Measurements from ENCODE around the gene NPPB.

NPPB gene

DNA sequence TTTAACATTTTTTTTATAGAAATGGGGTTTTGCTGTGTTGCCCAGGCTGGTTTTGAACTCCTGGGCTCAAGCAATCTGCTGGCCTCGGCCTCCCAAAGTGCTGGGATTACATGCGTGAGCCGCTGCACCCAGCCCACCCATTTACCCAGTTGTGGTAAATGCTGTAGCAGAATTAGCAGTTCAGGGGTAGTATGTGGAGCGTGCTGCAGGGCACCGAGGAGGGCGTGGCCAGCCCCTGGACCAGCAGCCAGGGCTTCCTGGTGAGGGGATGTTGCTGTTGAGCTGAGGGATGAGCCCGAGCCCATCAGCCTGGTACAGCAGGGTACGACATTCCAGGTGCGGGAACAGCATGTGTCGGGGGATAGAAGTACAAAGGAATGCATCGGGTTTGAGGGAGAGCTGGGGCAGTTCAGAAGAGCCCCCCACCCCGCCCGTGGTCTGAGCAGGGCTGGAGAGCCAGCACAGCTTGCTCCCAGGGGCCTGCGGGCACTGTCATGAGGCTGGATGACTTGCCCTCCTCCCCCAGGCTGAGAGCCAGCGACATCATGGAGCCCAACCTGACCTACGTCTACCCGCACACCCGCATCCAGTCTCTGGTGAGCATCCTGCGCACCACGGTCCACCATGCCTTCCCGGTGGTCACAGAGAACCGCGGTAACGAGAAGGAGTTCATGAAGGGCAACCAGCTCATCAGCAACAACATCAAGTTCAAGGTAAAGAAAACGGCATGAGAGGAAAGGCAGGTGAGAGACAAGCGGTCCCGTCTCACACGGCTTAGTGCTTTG lies 23.1 kb downstream of the NPPB start:
- Histone ChIP-seq H3K27ac (replicated peaks; ENCODE audit: low read length) (no peak overlapping the region), H2BK15ac (ENCODE audit: low read length) (no peak overlapping the region), H3K9me3 (replicated peaks in 1 of 2; ENCODE audit: control insufficient read depth in 2 of 2, insufficient read depth in 1 of 2, low read depth in 1 of 2, low read length in 2 of 2) (peaks cover 0 to 2% of the 10 kb centered on the region in 2 donors), H3K36me3 (replicated peaks in 1 of 2; ENCODE audit: control insufficient read depth in 2 of 2, insufficient read depth in 2 of 2, low read length in 2 of 2) (peaks cover 76 to 96% of the 10 kb centered on the region in 2 donors), H3K4ac (ENCODE audit: low read length) (no peak overlapping the region), H3K4me2 (ENCODE audit: insufficient read depth, low read length, poor library complexity, severe bottlenecking) (no peak overlapping the region), H3K4me3 (ENCODE audit: low read length in 2 of 2) (no peak overlapping the region), H3K4me1 (ENCODE audit: control insufficient read depth in 2 of 2, insufficient read depth in 1 of 2, low read depth in 1 of 2, low read length in 2 of 2) (no peaks in the 10 kb centered on the region), H2AK5ac (ENCODE audit: low read depth, low read length) (no peak overlapping the region), H3K18ac (ENCODE audit: low read length) (no peak overlapping the region), H3K9ac (ENCODE audit: low read depth, low read length, poor library complexity) (peak overlapping the region; percentile 16), H4K8ac (ENCODE audit: low read depth, low read length) (no peak overlapping the region), H3K79me1 (ENCODE audit: low read depth, low read length) (peaks cover 4% of the 10 kb centered on the region), H2BK5ac (ENCODE audit: low read length) (no peak overlapping the region), H2BK12ac (ENCODE audit: low read length) (no peak overlapping the region), H3K27me3 (ENCODE audit: control insufficient read depth in 3 of 3, insufficient read depth in 3 of 3, low read depth in 1 of 3, low read length in 3 of 3) (peaks cover 0 to 1% (median 0%) of the 10 kb centered on the region in 3 experiments), H3K23ac (ENCODE audit: low read depth, low read length, poor library complexity) (peak overlapping the region; percentile 25), H3K14ac (ENCODE audit: low read length) (no peak overlapping the region), H2AFZ (ENCODE audit: low read length) (no peak overlapping the region), H4K91ac (ENCODE audit: low read depth, low read length, poor library complexity) (no peak overlapping the region), H2BK120ac (ENCODE audit: low read depth, low read length) (no peak overlapping the region)
- DNase-seq (ENCODE audit: low spot score) = no peak
- WGBS, 2 donors (ENCODE audit: extremely low coverage in 2 of 2, insufficient read length in 2 of 2, insufficient replicate concordance in 1 of 2) = no CpG with 5 or more reads among the region's 28 CpGs

DNA sequence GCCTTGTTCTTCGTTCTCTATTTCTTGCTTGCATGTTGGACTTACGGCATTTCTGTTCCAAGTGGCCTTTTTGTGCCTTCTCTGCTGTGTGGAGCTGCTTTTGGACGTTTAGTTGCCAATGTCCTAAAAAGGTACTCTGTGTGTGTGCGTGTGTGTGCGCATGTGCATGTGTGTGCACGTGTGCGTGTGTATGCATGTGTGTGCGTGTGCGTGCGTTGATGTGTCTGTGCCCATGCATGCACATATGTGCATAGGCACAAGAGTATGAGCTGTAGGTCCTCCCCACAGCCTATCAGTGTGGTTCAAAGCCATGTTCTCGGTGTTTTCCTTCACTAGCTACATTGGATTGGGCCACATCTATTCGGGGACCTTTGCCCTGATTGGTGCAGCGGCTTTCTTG lies 24.8 kb downstream of the NPPB start:
- Histone ChIP-seq H3K9me3 (replicated peaks in 1 of 2; ENCODE audit: control insufficient read depth in 2 of 2, insufficient read depth in 1 of 2, low read depth in 1 of 2, low read length in 2 of 2) (peaks cover 0 to 4% of the 10 kb centered on the region in 2 donors), H3K9ac (ENCODE audit: low read depth, low read length, poor library complexity) (no peak overlapping the region), H3K14ac (ENCODE audit: low read length) (no peak overlapping the region), H3K27me3 (ENCODE audit: control insufficient read depth in 3 of 3, insufficient read depth in 3 of 3, low read depth in 1 of 3, low read length in 3 of 3) (peaks cover 0 to 1% (median 0%) of the 10 kb centered on the region in 3 experiments), H3K4ac (ENCODE audit: low read length) (no peak overlapping the region), H3K18ac (ENCODE audit: low read length) (no peak overlapping the region), H4K91ac (ENCODE audit: low read depth, low read length, poor library complexity) (no peak overlapping the region), H2BK5ac (ENCODE audit: low read length) (no peak overlapping the region), H2AK5ac (ENCODE audit: low read depth, low read length) (no peak overlapping the region), H3K4me1 (ENCODE audit: control insufficient read depth in 2 of 2, insufficient read depth in 1 of 2, low read depth in 1 of 2, low read length in 2 of 2) (no peaks in the 10 kb centered on the region), H3K4me2 (ENCODE audit: insufficient read depth, low read length, poor library complexity, severe bottlenecking) (no peak overlapping the region), H3K23ac (ENCODE audit: low read depth, low read length, poor library complexity) (no peak overlapping the region), H2BK12ac (ENCODE audit: low read length) (no peak overlapping the region), H2AFZ (ENCODE audit: low read length) (no peak overlapping the region), H2BK120ac (ENCODE audit: low read depth, low read length) (no peak overlapping the region), H2BK15ac (ENCODE audit: low read length) (no peak overlapping the region), H3K27ac (replicated peaks; ENCODE audit: low read length) (no peak overlapping the region), H3K36me3 (replicated peaks in 1 of 2; ENCODE audit: control insufficient read depth in 2 of 2, insufficient read depth in 2 of 2, low read length in 2 of 2) (peaks cover 69 to 95% of the 10 kb centered on the region in 2 donors), H3K79me1 (ENCODE audit: low read depth, low read length) (peaks cover 4% of the 10 kb centered on the region), H3K4me3 (ENCODE audit: low read length in 2 of 2) (peak overlapping the region in 1 of 2 donors; percentile 71), H4K8ac (ENCODE audit: low read depth, low read length) (peak overlapping the region; percentile 65)
- DNase-seq (ENCODE audit: low spot score) = no peak
- no CpG with 5 or more reads among the region's 13 CpGs for WGBS, 2 donors (ENCODE audit: extremely low coverage in 2 of 2, insufficient read length in 2 of 2, insufficient replicate concordance in 1 of 2)

DNA sequence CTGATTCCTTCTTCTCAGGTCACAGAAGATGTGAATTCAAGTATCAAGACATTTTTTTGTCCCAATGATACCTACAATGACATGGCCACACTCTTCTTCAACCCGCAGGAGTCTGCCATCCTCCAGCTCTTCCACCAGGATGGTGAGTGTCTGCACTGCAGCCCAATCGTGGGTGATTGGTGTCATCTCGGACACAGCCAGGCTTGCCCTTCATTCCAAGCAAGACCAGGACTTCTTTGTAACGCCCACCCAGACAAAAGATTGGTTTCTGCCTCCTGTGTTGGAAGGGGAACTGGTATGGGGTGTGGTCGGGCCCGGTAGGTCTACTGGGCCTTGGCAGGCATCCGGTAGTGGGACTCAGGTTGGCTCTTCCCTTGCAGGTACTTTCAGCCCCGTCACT lies 25.2 kb downstream of the NPPB start:
- H3K23ac ChIP-seq (ENCODE audit: low read depth, low read length, poor library complexity) = no peak overlapping the region
- peaks cover 0 to 4% of the 10 kb centered on the region in 2 donors for H3K9me3 ChIP-seq (replicated peaks in 1 of 2; ENCODE audit: control insufficient read depth in 2 of 2, insufficient read depth in 1 of 2, low read depth in 1 of 2, low read length in 2 of 2)
- no peak overlapping the region for H4K8ac ChIP-seq (ENCODE audit: low read depth, low read length)
- no peak overlapping the region for H3K14ac ChIP-seq (ENCODE audit: low read length)
- no peak overlapping the region for H2BK5ac ChIP-seq (ENCODE audit: low read length)
- H4K91ac ChIP-seq (ENCODE audit: low read depth, low read length, poor library complexity) = no peak overlapping the region
- H3K36me3 ChIP-seq (replicated peaks in 1 of 2; ENCODE audit: control insufficient read depth in 2 of 2, insufficient read depth in 2 of 2, low read length in 2 of 2) = peaks cover 72 to 96% of the 10 kb centered on the region in 2 donors
- no CpG with 5 or more reads among the region's 8 CpGs for WGBS, 2 donors (ENCODE audit: extremely low coverage in 2 of 2, insufficient read length in 2 of 2, insufficient replicate concordance in 1 of 2)
- H3K9ac ChIP-seq (ENCODE audit: low read depth, low read length, poor library complexity) = no peak overlapping the region
- no peak overlapping the region for H2AFZ ChIP-seq (ENCODE audit: low read length)
- H2BK15ac ChIP-seq (ENCODE audit: low read length) = no peak overlapping the region
- H3K4me1 ChIP-seq (ENCODE audit: control insufficient read depth in 2 of 2, insufficient read depth in 1 of 2, low read depth in 1 of 2, low read length in 2 of 2) = no peaks in the 10 kb centered on the region
- H3K27ac ChIP-seq (replicated peaks; ENCODE audit: low read length) = no peak overlapping the region
- peaks cover 4% of the 10 kb centered on the region for H3K79me1 ChIP-seq (ENCODE audit: low read depth, low read length)
- H3K27me3 ChIP-seq (ENCODE audit: control insufficient read depth in 3 of 3, insufficient read depth in 3 of 3, low read depth in 1 of 3, low read length in 3 of 3) = peaks cover 0 to 1% (median 0%) of the 10 kb centered on the region in 3 experiments
- H2BK12ac ChIP-seq (ENCODE audit: low read length) = no peak overlapping the region
- no peak for DNase-seq (ENCODE audit: low spot score)
- H2BK120ac ChIP-seq (ENCODE audit: low read depth, low read length) = no peak overlapping the region
- H3K4ac ChIP-seq (ENCODE audit: low read length) = no peak overlapping the region
- H3K4me3 ChIP-seq (ENCODE audit: low read length in 2 of 2) = peak overlapping the region in 1 of 2 donors; percentile 71
- no peak overlapping the region for H2AK5ac ChIP-seq (ENCODE audit: low read depth, low read length)
- H3K4me2 ChIP-seq (ENCODE audit: insufficient read depth, low read length, poor library complexity, severe bottlenecking) = no peak overlapping the region
- no peak overlapping the region for H3K18ac ChIP-seq (ENCODE audit: low read length)

DNA sequence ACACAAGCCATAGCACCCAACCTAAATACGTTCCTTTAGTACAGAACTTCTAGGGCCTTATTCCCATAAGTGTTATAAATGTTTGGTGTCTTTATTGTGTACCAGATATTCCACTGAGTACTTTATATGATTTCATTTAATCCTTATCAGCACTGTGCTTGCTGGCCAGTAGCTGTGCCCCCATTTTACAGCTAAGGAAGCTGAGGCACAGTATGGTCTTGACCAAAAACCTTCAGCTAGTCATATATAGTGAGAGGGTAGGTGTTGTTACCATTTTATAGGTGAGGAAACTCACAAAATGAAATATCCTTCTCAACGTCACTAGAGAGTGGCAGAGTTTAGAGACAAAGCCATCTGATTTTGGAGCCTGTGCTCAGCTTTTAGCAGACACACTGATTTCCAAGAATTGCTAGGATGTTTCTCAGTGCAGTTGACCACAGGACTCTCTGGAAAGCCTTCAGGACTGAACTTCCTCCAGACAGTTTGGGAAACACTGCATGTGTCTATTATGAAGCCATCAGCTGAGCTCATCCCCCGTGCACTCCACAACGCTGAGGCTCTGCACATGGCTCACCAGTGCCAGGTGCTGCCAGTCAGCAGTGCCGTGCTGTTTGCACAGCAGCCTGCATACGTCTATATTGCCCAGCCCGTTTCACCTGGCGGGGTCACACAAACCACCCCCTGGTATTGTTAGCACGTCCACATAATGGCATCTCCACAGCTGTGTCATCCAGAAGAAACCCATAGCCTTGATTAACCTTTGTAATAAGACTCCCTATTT lies 26.6 kb downstream of the NPPB start:
- Histone ChIP-seq H2BK12ac (ENCODE audit: low read length) (no peak overlapping the region), H2BK5ac (ENCODE audit: low read length) (no peak overlapping the region), H3K4me3 (ENCODE audit: low read length in 2 of 2) (no peak overlapping the region)

More for the DNA sequence above, 26.6 kb downstream of the NPPB start:
- DNase-seq (ENCODE audit: low spot score) = no peak
- no peak overlapping the region for H2AK5ac ChIP-seq (ENCODE audit: low read depth, low read length)
- no peak overlapping the region for H2BK15ac ChIP-seq (ENCODE audit: low read length)
- H3K79me1 ChIP-seq (ENCODE audit: low read depth, low read length) = peaks cover 2% of the 10 kb centered on the region
- H3K14ac ChIP-seq (ENCODE audit: low read length) = no peak overlapping the region
- H2AFZ ChIP-seq (ENCODE audit: low read length) = no peak overlapping the region
- H4K91ac ChIP-seq (ENCODE audit: low read depth, low read length, poor library complexity) = no peak overlapping the region
- peak overlapping the region; percentile 66 for H3K9ac ChIP-seq (ENCODE audit: low read depth, low read length, poor library complexity)
- H3K9me3 ChIP-seq (replicated peaks in 1 of 2; ENCODE audit: control insufficient read depth in 2 of 2, insufficient read depth in 1 of 2, low read depth in 1 of 2, low read length in 2 of 2) = peaks cover 0 to 4% of the 10 kb centered on the region in 2 donors
- H3K27me3 ChIP-seq (ENCODE audit: control insufficient read depth in 3 of 3, insufficient read depth in 3 of 3, low read depth in 1 of 3, low read length in 3 of 3) = peaks cover 0 to 1% (median 0%) of the 10 kb centered on the region in 3 experiments
- H3K4me1 ChIP-seq (ENCODE audit: control insufficient read depth in 2 of 2, insufficient read depth in 1 of 2, low read depth in 1 of 2, low read length in 2 of 2) = no peaks in the 10 kb centered on the region
- no peak overlapping the region for H3K27ac ChIP-seq (replicated peaks; ENCODE audit: low read length)
- no CpG with 5 or more reads among the region's 9 CpGs for WGBS, 2 donors (ENCODE audit: extremely low coverage in 2 of 2, insufficient read length in 2 of 2, insufficient replicate concordance in 1 of 2)
- H3K4me2 ChIP-seq (ENCODE audit: insufficient read depth, low read length, poor library complexity, severe bottlenecking) = no peak overlapping the region
- H2BK120ac ChIP-seq (ENCODE audit: low read depth, low read length) = no peak overlapping the region
- peaks cover 72 to 96% of the 10 kb centered on the region in 2 donors for H3K36me3 ChIP-seq (replicated peaks in 1 of 2; ENCODE audit: control insufficient read depth in 2 of 2, insufficient read depth in 2 of 2, low read length in 2 of 2)
- H3K4ac ChIP-seq (ENCODE audit: low read length) = no peak overlapping the region
- peak overlapping the region; percentile 20 for H3K23ac ChIP-seq (ENCODE audit: low read depth, low read length, poor library complexity)
- no peak overlapping the region for H3K18ac ChIP-seq (ENCODE audit: low read length)
- no peak overlapping the region for H4K8ac ChIP-seq (ENCODE audit: low read depth, low read length)
